GM19452 (cell line): ENCODE measurements around the gene PRR20C.
"Not testable (repeated sequence)": the region's sequence is repeated elsewhere in the genome, so short reads cannot be mapped to it uniquely, and the experiment has no call there.

Experiments used
- ATAC-seq: cut with Tn5 transposase; IDR thresholded peaks from one replicate; pipeline ENCODE4 v1.9.1; 2021; ENCODE audit not compliant: unreplicated experiment

The PRR20C gene

DNA sequence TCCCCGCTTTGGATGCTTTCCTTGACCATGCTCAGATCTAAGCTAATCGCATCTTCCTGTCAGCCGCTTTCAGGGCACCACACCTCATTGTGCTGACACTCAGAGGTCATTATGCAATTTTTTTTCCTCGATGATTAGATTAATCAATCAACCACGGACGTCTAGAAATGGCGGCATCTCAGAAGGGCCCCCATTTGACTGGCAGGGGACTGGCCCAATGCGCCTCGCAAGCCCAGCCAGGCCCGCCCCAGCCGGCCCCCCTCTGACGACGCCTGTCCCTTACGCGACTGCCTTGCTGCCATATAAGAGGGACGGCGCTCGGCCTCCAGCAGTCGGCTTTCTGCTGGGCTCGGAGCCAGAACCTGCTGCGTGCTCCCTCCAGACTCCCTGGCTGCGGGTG is at the start of gene PRR20C:
Gene PRR20C (plus strand): TSS at position 301 of the 400 bp plus-strand sequence. CDS start 387 bp downstream, outside the sequence.
- ATAC-seq = not testable (repeated sequence)

DNA sequence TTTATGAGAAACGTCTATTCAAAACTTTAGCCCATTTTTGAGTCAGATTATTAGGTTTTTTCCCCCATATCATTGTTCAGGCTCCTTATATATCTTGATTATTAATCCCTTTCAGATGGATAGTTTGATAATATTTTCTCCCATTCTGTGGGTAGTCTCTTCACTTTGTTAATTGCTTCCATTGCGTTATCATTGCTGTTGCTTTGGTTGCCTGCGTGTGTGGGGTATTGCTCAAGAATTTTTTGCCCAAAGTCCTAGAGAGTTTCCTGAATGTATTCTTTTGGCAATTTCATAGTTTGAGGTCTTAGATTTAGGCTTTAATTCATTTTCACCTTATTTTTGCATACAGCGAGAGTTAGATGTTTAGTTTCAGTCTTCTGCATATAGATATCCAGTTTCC is 38.9 kb upstream of the PRR20C start:
- ATAC-seq = no peak

DNA sequence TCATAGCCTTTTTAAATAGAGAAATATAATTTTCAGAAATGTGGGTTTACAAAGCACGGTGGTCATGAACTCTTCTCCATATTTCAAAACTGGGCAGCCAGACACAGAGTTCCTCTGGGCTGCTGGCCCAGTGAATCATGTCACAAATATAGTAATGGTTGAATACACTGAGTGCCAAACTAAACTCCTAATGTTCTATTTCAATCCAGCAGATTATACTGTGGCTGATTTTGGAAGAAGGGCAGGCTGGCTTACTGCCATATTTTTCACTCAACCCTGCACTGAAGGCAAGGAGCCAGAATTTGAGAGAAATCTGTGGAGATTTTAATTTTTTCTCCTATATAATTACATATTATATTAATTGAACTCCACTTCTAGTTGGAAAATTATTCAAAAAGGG is 30.2 kb upstream of the PRR20C start:
- ATAC-seq = no peak

DNA sequence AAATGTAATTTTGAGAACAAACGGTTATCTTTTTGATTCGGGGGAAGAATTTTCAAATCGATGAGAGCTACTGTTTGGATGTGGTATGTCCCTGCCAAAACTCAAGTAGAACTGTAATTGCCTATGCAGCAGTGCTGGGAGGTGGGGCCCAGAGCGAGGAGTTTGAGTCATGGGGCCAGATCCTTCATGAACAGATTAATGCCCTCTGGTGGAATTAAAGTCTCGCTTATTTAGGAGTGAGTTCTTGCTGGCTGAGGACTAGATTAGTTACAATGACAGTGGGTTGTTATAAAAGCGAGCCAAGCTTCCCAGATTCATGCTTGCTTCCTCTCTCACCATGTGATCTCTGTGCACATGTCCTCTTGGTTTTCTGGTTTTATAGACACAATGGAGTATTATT is 25.0 kb upstream of the PRR20C start:
- ATAC-seq = no peak

DNA sequence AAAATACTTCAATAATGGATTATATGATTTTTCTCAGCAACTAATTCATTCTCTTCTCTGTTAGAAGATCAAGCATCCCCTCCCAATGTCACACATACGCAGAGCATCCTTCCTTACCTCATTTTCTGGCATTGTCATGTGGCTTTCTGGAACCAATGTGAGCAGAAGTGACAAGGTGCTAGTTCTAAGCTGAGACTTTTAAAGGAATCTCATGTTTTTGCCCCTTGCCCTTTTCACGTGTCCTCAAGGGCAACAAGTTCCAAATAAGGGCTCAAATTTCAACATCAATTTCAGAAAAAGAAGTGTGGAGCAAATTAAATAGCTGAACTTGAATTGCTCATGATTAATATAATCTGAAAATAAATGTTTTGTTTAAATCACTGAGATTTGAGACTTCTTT is 17.8 kb upstream of the PRR20C start:
- ATAC-seq = no peak

DNA sequence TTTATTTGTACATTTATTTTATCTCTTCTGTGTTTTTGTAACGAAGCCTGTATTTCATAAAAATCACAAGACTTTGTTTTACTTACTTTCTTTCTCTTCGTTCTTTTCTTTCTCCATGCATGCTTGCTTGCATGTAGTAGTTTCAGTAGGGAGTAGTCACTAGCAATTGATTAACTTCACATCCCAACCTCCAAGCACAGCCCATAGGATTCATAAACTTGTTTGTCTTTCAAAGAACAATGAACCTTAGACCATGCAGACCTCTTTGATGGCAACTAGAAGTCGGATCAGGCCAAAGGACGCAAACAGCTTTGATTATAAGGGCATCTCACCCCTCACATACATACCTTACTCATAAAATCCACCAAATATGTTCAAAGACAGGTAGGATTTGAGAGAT is 16.3 kb upstream of the PRR20C start:
- ATAC-seq = no peak

DNA sequence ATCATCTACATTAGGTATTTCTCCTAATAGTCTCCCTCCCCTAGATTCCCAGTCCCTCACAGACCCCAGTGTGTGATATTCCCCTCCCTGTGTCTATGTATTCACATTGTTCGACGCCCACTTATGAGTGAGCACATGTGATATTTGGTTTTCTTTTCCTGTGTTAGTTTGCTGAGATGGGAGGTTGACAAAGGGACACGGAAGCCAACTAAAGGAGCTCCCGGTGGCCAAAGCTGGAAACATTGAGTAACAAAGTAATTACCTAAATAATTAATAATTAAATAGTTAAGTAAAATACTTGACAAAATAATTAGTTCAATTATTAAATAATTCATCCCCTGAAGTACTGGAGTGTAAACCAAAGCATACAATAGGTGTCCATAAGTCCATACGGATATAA is 14.9 kb upstream of the PRR20C start:
- ATAC-seq = no peak

DNA sequence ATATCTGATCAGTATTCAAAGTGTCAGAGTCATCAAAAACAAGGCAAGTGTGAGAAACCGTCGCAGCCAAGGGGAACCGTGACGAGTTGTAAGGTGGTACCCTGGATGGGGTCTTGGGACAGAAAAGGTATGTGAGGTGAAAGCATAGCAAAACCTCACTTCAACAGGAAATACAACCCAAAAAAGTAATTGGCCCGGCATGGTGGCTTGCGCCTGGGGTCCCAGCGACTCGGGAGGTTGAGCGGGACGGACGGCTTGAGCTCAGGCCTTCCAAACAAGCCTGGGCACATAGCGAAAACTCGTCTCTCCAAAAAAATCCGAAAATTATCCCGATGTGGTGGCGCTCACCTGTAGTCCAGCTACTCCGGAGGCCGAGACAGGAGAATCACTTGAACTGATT is 14.1 kb upstream of the PRR20C start:
- ATAC-seq = not testable (repeated sequence)

DNA sequence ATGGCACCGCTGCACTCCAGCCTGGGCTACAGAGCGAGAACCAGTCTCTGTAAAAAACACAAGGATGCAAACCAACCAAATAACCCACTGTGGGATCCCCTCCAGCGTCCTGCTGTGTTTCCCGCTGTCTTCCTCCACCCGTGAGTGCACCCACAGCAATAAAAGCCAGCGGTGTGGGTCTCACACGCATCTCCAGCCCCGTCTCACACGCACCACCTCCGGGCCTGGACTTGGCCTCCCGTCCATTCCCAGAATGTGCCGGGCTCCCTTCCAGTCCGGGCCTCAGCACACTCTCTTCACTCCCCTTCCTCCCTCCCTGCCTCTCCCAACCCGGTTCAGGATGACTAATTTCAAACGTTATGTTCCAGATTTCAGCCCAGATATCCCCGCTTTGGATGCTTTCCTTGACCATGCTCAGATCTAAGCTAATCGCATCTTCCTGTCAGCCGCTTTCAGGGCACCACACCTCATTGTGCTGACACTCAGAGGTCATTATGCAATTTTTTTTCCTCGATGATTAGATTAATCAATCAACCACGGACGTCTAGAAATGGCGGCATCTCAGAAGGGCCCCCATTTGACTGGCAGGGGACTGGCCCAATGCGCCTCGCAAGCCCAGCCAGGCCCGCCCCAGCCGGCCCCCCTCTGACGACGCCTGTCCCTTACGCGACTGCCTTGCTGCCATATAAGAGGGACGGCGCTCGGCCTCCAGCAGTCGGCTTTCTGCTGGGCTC is 13.5 kb upstream of the PRR20C start, which contains the start of gene PRR20A:
Gene PRR20A (plus strand): TSS at position 684 of the 734 bp plus-strand sequence. CDS start 387 bp downstream, outside the sequence.
- not testable (repeated sequence) for ATAC-seq

DNA sequence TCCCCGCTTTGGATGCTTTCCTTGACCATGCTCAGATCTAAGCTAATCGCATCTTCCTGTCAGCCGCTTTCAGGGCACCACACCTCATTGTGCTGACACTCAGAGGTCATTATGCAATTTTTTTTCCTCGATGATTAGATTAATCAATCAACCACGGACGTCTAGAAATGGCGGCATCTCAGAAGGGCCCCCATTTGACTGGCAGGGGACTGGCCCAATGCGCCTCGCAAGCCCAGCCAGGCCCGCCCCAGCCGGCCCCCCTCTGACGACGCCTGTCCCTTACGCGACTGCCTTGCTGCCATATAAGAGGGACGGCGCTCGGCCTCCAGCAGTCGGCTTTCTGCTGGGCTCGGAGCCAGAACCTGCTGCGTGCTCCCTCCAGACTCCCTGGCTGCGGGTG is 6.7 kb upstream of the PRR20C start, which contains the start of gene PRR20B:
Gene PRR20B (plus strand): TSS at position 301 of the 400 bp plus-strand sequence. CDS start 387 bp downstream, outside the sequence.
- ATAC-seq = not testable (repeated sequence)

DNA sequence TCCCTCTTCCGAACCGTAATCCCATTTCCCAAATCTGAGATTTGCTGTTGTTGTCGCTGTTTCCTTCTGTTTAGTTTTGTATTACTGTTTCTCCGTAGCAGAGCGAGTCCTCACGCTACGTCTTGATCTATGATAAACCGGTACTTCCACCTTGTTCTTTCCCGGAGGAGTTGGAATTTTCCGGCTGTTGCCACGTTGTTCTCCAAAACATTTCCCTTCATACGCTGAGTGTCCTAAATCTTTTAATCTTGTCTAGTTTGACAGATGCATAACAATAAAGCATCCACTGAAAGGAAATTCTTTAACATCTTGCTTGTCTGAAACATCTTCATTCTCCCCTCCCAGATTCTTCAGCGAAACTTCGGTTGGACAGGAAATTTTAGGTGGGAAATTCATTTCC is 5.8 kb upstream of the PRR20C start:
- ATAC-seq = not testable (repeated sequence)

DNA sequence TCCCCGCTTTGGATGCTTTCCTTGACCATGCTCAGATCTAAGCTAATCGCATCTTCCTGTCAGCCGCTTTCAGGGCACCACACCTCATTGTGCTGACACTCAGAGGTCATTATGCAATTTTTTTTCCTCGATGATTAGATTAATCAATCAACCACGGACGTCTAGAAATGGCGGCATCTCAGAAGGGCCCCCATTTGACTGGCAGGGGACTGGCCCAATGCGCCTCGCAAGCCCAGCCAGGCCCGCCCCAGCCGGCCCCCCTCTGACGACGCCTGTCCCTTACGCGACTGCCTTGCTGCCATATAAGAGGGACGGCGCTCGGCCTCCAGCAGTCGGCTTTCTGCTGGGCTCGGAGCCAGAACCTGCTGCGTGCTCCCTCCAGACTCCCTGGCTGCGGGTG is 6.5 kb downstream of the PRR20C start, which contains the start of gene PRR20D:
Gene PRR20D (plus strand): TSS at position 301 of the 400 bp plus-strand sequence. CDS start 387 bp downstream, outside the sequence.
- ATAC-seq = not testable (repeated sequence)

DNA sequence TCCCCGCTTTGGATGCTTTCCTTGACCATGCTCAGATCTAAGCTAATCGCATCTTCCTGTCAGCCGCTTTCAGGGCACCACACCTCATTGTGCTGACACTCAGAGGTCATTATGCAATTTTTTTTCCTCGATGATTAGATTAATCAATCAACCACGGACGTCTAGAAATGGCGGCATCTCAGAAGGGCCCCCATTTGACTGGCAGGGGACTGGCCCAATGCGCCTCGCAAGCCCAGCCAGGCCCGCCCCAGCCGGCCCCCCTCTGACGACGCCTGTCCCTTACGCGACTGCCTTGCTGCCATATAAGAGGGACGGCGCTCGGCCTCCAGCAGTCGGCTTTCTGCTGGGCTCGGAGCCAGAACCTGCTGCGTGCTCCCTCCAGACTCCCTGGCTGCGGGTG is 13.0 kb downstream of the PRR20C start, which contains the start of gene PRR20E:
Gene PRR20E (plus strand): TSS at position 301 of the 400 bp plus-strand sequence. CDS start 387 bp downstream, outside the sequence.
- ATAC-seq = not testable (repeated sequence)

DNA sequence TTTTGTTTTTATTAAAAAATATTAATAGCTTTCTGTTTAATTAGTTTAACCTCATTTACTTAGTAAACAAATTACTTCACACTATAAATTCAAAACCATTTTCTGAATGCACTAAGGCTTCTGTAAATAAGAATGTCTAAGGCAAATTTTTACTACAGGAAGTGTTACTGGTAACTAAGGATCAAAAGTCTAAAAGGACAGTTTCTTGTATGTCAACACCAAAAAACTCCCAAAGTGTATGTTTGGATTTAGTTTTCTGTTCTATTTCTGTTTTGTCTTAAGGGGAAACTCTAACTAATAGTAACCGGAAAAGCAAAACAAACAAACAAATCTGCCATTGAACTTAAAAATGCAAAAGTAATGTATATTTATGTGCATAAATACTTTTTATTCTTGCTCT is 37.8 kb downstream of the PRR20C start:
- ATAC-seq = no peak
